Epidermal melanocyte (primary cell): ENCODE results near the gene SNAI3.

Experiments
- DNase-seq: peaks from one replicate; pipeline ENCODE4 v3.0.0; 2011; ENCODE audit warnings: low spot score; ENCODE audit not compliant: insufficient read length

Gene SNAI3

GRCh38 chr16:88691924-88692560, 5.7 kb upstream of the SNAI3 start:
- no peak for DNase-seq

DNA sequence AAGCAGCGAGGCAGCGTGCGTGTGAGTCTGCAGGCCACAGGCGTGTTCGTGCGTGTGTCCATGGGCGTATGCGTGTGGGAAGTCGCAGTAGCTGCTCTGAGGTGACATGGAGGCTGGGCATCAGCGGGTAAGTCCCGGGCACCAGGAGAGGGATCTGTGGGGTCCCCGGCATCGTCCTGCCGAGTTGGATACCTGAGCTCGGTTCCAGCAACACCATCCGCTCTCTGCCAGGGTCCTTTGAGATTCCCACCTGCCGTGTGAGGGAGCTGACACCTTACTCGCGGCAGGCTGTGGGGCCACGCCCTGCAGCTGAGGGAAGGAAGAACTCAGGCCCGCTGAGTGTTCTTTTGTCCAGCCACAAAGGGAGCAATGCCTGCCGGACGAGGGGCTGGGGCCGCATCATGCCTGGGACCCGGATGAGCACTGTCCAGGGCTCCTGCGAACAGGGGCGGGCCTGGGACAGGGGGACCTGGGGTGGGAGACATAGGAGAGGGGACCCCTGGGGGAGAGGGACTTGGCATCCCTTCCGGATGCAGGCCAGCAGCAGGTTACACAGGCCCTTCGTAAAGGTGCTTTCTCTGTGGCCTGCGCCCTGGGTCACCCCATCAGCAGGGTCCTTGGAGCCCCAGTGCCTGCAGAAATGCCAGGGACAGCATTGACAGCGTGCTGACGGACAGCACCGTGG, 5.0 kb upstream of the SNAI3 start:
- DNase-seq: no peak

GRCh38 chr16:88690341-88691128, 4.2 kb upstream of the SNAI3 start:
- DNase-seq: no peak

- no peak for DNase-seq
Measured at GRCh38 chr16:88688013-88688778, 1.9 kb upstream of the SNAI3 start.

DNA sequence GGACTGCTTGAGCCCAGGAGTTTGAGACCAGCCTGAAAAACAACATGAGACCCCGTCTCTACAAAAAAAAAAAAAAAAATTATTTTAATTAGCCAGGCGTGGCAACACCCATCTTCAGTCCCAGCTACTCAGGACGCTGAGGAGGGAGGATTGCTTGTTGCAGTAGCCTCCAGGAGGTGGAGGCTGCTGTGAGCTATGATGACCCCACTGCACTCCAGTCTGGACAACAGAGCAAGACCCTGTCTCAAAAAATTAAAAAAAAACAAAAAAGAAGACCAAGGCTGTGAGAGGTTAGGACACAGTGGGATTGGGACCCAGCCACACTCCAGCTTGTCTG, 1.3 kb upstream of the SNAI3 start:
- no peak for DNase-seq

DNA sequence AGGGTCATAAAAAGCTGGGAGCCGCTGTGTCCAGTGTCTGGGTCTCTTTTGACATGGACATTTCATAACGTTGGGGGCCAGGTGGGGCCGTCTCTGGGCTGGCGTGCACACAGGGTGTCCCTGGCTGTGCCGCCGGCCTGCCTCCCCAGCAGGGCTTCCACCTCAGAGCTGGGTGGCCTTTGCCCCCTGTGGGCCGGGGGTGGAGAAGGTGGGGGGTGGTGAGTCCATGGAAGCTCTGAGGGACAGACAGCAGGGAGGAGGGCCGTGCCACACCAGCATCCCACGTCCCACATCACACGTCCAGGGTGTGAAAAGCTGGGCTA, 908 bp upstream of the SNAI3 start:
- no peak for DNase-seq

- DNase-seq: no peak
Measured at GRCh38 chr16:88686062-88686438, 257 bp downstream of the SNAI3 start.

DNA sequence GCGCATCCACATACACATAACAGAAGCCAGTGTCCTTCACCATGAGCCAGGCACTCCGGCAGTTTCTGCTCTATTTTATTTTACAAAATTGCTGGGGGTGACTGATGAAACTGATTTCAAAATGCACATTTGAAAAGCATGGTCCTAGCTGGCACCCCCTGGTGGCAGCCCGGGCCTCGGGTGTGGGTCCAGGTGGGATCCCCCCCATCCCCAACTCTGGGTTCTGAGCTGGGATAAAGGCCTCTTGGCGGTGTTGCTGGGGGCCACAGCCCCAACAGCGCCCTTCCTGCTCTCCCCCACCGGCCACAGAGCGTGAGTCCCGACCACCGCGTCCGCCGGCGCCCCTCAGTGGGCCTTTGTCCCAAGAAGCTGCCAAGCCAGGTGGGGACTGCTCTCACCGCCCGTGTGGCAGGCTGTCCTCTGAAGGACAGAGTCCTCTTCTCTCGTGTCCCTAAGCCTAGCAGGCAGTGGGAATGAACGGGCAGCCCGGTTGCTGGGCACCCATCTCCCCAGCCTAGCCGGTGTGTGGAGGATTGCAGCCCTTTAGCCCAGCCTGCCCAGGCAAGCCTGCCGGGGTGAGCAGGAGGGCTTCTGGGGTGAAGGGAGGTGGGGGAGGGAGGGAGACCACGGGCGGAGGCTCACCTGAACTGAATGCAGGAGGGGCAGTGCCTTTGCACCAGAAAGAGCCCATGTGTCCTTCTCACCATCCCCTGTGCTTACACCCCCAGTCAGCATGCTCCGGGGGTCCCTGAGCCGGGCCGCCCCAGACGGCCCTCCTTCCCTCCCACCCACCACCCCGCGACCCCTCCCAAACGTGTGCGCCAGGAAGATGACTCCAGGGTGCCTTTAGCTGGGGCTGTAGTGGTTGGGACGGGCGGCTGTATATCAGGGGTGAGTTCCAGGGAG, 898 bp downstream of the SNAI3 start:
- DNase-seq: peak; percentile 61

GRCh38 chr16:88684569-88685155, 1.6 kb downstream of the SNAI3 start:
- DNase-seq: no peak

DNA sequence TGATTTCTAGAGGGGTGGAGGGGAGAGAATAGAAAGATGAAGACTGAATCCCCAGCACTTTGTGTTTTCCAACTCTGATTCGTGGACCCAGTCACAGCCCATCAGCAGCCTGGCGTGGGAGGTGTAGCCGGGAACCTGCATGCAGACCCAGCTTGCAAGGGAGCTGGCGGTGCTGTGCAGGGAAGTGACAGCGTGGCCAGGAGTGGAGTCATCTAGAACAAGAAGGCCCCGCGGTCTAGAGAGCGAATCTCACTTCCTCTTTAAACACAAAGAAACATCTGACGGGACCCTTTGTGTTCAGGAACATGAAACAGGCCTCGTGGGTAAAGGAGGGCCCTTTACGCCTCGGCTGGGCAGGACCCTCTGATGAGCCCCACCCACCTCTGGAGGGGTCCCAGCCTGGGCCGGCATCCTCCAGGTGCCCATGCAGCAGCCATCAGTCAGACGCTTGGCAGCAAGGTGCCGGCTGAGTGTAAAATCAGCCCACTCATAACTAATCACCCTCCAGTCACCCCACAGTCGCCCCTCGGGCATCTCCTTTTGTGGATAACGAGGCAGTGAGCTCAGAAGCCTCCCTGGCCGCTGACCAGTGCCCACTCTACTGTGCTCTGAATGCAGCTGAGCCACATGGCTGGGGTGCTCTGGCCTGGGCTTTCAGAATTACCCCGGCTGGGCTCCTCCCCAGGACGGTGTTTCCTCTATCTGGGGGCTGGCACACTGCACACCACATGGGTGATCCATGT, 4.4 kb downstream of the SNAI3 start:
- no peak for DNase-seq

- DNase-seq: no peak
Measured at GRCh38 chr16:88681084-88681680, 5.1 kb downstream of the SNAI3 start.

GRCh38 chr16:88680554-88681083, 5.7 kb downstream of the SNAI3 start:
- DNase-seq: no peak

DNA sequence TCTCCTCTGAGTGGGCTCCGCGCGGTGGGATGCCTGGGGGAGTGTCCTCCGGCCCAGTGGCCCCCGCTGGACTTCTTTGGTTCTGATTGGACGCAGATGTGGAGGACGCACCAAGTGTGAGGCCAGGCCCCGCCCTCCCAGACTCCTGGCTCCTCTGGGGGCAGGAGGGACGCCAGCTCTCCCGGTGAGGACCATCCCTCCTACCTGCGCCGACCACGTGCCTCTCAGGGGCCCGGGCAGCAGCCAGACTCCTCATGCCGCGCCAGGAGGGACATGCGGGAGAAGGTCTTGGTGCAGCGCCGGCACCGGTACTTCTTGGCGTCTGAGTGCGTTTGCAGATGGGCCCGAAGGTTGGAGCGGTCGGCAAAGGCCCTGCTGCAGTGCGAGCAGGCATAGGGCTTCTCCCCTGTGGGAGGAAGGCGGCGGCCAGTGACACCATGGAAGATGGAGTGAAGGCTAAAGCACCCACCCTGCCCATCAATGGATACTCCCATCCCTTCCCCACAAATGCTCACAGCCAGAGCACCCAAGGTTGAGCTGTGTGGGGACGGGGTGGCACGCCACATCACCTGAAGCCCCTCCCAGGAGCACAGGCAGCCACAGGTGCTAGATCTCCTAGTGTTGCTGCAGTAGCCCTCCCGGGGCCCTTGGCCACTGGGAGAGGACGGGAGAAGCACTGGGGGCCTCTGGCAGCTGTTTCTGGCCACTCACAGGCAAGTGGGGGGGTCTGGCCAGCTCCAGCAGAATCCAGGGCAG, 7.9 kb downstream of the SNAI3 start:
- no peak for DNase-seq

- no peak for DNase-seq
Measured at GRCh38 chr16:88677721-88678120, 8.6 kb downstream of the SNAI3 start.

- no peak for DNase-seq
Measured at GRCh38 chr16:88676502-88677242, 9.6 kb downstream of the SNAI3 start.

- no peak for DNase-seq
Measured at GRCh38 chr16:88673716-88674379, 12.5 kb downstream of the SNAI3 start.

DNA sequence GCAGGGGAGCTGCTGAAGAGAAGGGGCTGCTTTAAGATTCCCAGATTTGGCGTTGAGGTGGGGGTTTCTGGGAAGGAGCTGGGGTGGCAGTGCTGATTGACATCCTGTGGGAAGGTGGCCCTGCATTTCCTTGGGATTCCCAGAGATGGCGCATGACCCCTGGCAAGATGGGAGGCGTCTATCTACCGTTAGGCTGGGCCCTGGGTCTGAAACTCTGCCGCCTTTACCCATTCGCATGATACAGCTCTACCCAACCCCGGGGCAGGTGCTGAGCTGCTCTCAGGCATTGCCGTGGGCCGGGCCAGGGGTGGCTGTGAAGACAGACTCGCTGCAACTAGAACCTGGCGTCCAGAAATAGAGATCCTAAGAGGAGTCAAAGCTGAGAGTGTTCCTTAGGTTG, 13.5 kb downstream of the SNAI3 start:
- DNase-seq: no peak
